ENCODE results near the gene ARID1B.

ARID1B gene

DNA sequence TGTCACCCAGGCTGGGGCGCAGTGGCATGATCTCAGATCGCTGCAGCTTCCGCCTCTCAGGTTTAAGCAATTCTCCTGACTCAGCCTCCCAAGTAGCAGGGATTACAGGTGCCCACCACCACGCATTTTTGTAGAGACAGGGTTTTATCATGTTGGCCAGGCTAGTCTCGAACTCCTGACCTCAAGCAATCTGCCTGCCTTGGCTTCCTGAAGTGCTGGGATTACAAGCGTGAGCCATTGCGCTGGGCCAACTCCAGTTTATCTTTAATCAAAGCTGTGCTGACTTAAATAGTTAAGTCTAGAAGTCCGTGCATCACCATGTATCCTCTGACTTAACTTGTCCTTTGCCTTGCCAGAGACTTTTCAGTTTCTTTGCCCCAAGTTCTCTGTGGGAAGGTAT lies 321.8 kb downstream of the ARID1B start:
- TF ChIP-seq, protein P1, sequence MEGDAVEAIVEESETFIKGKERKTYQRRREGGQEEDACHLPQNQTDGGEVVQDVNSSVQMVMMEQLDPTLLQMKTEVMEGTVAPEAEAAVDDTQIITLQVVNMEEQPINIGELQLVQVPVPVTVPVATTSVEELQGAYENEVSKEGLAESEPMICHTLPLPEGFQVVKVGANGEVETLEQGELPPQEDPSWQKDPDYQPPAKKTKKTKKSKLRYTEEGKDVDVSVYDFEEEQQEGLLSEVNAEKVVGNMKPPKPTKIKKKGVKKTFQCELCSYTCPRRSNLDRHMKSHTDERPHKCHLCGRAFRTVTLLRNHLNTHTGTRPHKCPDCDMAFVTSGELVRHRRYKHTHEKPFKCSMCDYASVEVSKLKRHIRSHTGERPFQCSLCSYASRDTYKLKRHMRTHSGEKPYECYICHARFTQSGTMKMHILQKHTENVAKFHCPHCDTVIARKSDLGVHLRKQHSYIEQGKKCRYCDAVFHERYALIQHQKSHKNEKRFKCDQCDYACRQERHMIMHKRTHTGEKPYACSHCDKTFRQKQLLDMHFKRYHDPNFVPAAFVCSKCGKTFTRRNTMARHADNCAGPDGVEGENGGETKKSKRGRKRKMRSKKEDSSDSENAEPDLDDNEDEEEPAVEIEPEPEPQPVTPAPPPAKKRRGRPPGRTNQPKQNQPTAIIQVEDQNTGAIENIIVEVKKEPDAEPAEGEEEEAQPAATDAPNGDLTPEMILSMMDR (conservative IDR thresholded peaks at IDR 0.05): no peak
- no peak for TF ChIP-seq ZFX (IDR thresholded peaks at IDR 0.05)
- H3K27ac ChIP-seq: no peak overlapping the region

DNA sequence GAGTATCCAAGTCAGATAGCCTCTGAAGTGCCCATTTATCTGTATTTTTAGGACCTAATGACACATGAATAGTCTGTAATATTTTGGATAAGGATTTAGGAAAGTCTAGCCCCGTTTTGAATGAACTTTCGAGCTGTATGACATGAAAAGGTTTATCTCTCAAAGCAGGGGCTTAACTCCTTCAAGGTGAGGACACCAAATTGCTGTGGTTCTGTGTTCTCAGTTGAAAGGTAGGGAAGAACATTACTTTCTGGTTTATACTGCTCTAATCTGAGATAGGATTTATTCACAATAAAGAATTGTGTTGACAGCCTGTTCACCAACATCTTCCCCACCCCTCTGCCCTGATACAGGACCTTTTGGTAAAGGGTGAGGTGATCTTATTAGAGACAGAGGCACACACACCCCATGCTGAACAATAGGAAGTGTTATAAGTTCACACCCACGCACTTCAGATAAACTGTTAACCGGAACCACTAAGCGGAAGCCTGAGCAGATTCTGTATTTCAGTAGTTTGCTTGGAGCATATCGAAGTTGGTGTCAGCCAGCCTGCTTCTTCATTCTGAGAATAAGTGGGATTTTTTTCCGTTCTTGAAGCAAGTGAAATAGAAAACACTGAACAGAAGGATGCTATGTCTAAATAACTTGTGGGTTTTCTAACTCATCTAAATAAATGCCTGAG lies 322.9 kb downstream of the ARID1B start:
- H3K27ac ChIP-seq: no peak overlapping the region
- no peak for TF ChIP-seq ZFX (IDR thresholded peaks at IDR 0.05)
- TF ChIP-seq, protein P1 (conservative IDR thresholded peaks at IDR 0.05): no peak

DNA sequence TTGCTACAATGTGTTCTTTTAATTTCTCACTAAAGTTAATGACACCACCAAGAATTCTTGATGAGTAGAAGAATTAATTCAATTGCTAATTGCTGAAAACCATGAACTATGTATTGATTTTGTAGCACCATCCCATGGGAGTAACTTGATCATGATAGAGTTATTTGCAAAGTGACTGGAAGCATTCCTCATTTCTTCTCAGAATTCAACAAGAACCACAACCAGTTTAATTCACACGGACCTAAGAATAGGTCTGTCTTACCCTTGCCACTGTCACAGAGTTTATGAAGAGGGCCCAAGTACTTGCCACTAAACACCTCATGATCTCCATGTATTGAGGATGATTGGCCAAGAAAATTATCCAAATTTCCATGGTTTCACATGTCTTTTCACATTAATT lies 324.0 kb downstream of the ARID1B start:
- H3K27ac ChIP-seq: no peak overlapping the region
- TF ChIP-seq ZFX (IDR thresholded peaks at IDR 0.05): no peak
- TF ChIP-seq, protein P1 (conservative IDR thresholded peaks at IDR 0.05): no peak

DNA sequence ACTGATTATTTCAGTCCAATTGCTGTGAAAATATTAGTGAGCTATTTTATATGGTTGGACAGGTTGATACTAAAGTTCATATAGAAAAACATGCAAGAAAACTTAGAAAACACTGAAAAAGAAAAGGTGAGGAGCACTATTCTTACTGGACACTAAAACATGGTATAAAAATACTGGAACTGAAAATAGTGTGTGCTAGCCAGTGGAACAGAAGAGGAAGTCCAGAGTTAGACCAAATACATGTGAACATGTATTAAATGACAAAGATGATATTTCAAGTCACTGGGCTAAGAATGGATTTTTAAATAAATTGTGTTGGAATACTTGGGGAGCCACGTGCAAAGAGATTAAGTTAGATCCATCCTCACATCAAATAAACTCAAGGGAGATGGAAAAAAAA lies 327.6 kb downstream of the ARID1B start:
- H3K27ac ChIP-seq: no peak overlapping the region
- TF ChIP-seq, protein P1 (conservative IDR thresholded peaks at IDR 0.05): no peak
- no peak for TF ChIP-seq ZFX (IDR thresholded peaks at IDR 0.05)

DNA sequence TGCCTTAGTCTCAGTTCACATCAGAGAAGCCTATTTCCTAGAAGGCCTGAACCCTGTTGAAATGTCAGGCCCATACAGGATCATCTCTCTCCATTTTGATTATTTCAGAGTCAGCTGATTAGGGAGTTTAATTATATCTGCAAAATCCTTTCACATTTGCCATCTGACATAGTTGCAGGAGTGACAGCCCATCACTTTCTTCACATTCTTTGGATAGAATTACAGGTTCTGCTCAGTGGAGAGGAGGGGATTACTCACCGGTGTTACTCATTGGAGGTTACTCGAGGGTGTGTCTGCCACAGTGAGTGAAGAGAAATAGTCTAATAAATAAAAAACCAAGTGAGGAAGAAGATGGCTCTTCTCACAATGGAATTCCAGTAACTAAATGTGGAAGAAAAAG lies 329.3 kb downstream of the ARID1B start:
- no peak overlapping the region for H3K27ac ChIP-seq
- TF ChIP-seq ZFX (IDR thresholded peaks at IDR 0.05): no peak
- TF ChIP-seq, protein P1 (conservative IDR thresholded peaks at IDR 0.05): no peak

DNA sequence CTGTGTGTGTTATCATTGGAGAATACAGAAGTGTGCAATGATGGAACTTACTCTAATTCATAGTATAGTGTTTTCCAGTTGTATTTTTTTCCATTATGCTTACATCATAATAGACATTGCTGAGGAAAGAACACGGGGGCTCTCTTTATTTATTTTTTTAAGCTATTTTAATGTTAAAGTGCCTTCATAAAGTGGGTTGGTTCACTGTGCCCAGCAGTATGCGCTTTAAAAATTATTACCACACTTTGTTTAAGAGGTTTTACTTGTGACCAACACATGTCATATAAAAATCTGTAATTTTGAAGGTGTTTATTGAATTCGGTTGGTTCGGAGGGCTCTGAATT lies 330.4 kb downstream of the ARID1B start:
- no peak overlapping the region for H3K27ac ChIP-seq
- no peak for TF ChIP-seq ZFX (IDR thresholded peaks at IDR 0.05)
- TF ChIP-seq, protein P1 (conservative IDR thresholded peaks at IDR 0.05): no peak

DNA sequence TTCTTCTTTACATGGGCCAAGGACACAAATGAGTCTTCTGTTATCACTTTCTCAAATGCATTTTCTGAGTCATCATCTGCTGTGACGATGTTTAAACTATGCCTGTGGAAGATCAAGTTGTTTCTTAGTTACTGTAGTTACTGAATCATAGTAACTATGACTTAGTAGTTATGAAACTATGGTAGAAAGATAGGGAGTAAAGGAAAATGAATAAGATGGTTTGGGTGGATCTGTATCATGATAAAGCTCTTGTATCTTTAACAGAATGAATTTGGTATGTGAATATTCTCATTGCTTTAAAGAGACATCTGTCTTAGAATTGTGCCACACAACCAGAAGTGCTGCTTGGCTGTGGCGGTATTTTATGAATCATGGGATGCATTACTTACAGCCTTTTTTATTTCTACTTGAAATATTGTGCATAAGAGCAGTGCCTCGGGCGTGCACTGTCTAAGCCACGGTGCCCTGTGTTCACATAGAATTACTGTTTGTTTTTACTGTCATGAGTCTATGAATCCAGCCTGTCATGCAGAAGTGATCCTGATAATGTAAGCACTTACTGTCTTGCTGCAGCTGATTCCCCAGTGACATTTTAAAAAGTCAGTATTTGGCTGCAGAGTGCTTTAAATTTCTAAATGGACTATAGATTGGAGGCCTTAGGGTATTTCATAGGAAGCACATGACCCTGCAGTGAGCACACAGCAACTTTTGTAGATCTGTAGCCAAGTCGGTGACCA lies 330.9 kb downstream of the ARID1B start:
- no peak overlapping the region for H3K27ac ChIP-seq
- no peak for TF ChIP-seq ZFX (IDR thresholded peaks at IDR 0.05)
- TF ChIP-seq, protein P1 (conservative IDR thresholded peaks at IDR 0.05): no peak
